ENCODE data around the gene ADARB1. TPM values are rescaled to one million over a fixed set of nuclear protein-coding genes. Genes with fewer than 3 reads are reported as not detected.
A peak's percentile ranks its signal among the peaks of the same experiment; 100 is the strongest.

The ADARB1 gene
- total RNA-seq, 1 donor = 18.4 TPM

GRCh38 chr21:45057886-45058285 lies 16.5 kb upstream of the ADARB1 start:
- Histone ChIP-seq H3K9me3 (ENCODE audit: low read depth, low read length) (no peaks in the 10 kb centered on the region), H3K4me3 (ENCODE audit: low read length) (no peak overlapping the region), H3K4me1 (ENCODE audit: insufficient read depth, low read length) (no peaks in the 10 kb centered on the region), H3K27me3 (ENCODE audit: insufficient read depth, low read length) (no peaks in the 10 kb centered on the region)

- H3K4me1 ChIP-seq (ENCODE audit: insufficient read depth, low read length) = no peaks in the 10 kb centered on the region
- H3K4me3 ChIP-seq (ENCODE audit: low read length) = no peak overlapping the region
- H3K9me3 ChIP-seq (ENCODE audit: low read depth, low read length) = no peaks in the 10 kb centered on the region
- no peaks in the 10 kb centered on the region for H3K27me3 ChIP-seq (ENCODE audit: insufficient read depth, low read length)
These were observed 15.3 kb upstream of the ADARB1 start for GRCh38 chr21:45059121-45059520.

GRCh38 chr21:45060089-45060488 lies 14.3 kb upstream of the ADARB1 start:
- Histone ChIP-seq H3K4me1 (ENCODE audit: insufficient read depth, low read length) (no peaks in the 10 kb centered on the region), H3K27me3 (ENCODE audit: insufficient read depth, low read length) (no peaks in the 10 kb centered on the region), H3K4me3 (ENCODE audit: low read length) (no peak overlapping the region), H3K9me3 (ENCODE audit: low read depth, low read length) (no peaks in the 10 kb centered on the region)

GRCh38 chr21:45060675-45061311 lies 13.6 kb upstream of the ADARB1 start:
- Histone ChIP-seq H3K27me3 (ENCODE audit: insufficient read depth, low read length) (no peaks in the 10 kb centered on the region), H3K4me3 (ENCODE audit: low read length) (no peak overlapping the region), H3K4me1 (ENCODE audit: insufficient read depth, low read length) (no peaks in the 10 kb centered on the region), H3K9me3 (ENCODE audit: low read depth, low read length) (no peaks in the 10 kb centered on the region)

GRCh38 chr21:45064091-45064490 lies 10.3 kb upstream of the ADARB1 start:
- Histone ChIP-seq H3K27me3 (ENCODE audit: insufficient read depth, low read length) (no peaks in the 10 kb centered on the region), H3K4me3 (ENCODE audit: low read length) (no peak overlapping the region)

GRCh38 chr21:45064618-45065399 lies 9.6 kb upstream of the ADARB1 start:
- no peaks in the 10 kb centered on the region for H3K9me3 ChIP-seq (ENCODE audit: low read depth, low read length)
- H3K4me1 ChIP-seq (ENCODE audit: insufficient read depth, low read length) = no peaks in the 10 kb centered on the region
- no peak overlapping the region for H3K4me3 ChIP-seq (ENCODE audit: low read length)
- H3K27me3 ChIP-seq (ENCODE audit: insufficient read depth, low read length) = no peaks in the 10 kb centered on the region

More at GRCh38 chr21:45064091-45064490, 10.3 kb upstream of the ADARB1 start:
- Histone ChIP-seq H3K9me3 (ENCODE audit: low read depth, low read length) (no peaks in the 10 kb centered on the region), H3K4me1 (ENCODE audit: insufficient read depth, low read length) (no peaks in the 10 kb centered on the region)

- Histone ChIP-seq H3K4me1 (ENCODE audit: insufficient read depth, low read length) (no peaks in the 10 kb centered on the region), H3K9me3 (ENCODE audit: low read depth, low read length) (no peaks in the 10 kb centered on the region), H3K4me3 (ENCODE audit: low read length) (no peak overlapping the region), H3K27me3 (ENCODE audit: insufficient read depth, low read length) (no peaks in the 10 kb centered on the region)
These were observed 6.7 kb upstream of the ADARB1 start for GRCh38 chr21:45067462-45068285.

GRCh38 chr21:45069085-45069484 lies 5.3 kb upstream of the ADARB1 start:
- no peaks in the 10 kb centered on the region for H3K27me3 ChIP-seq (ENCODE audit: insufficient read depth, low read length)
- H3K4me3 ChIP-seq (ENCODE audit: low read length) = no peak overlapping the region
- H3K4me1 ChIP-seq (ENCODE audit: insufficient read depth, low read length) = peaks cover 5% of the 10 kb centered on the region
- no peaks in the 10 kb centered on the region for H3K9me3 ChIP-seq (ENCODE audit: low read depth, low read length)

- Histone ChIP-seq H3K27me3 (ENCODE audit: insufficient read depth, low read length) (no peaks in the 10 kb centered on the region), H3K4me3 (ENCODE audit: low read length) (no peak overlapping the region), H3K4me1 (ENCODE audit: insufficient read depth, low read length) (peaks cover 5% of the 10 kb centered on the region), H3K9me3 (ENCODE audit: low read depth, low read length) (no peaks in the 10 kb centered on the region)
These were observed 4.7 kb upstream of the ADARB1 start for GRCh38 chr21:45069711-45070110.

GRCh38 chr21:45071078-45071873 lies 3.1 kb upstream of the ADARB1 start:
- H3K4me1 ChIP-seq (ENCODE audit: insufficient read depth, low read length) = peaks cover 18% of the 10 kb centered on the region
- no peak overlapping the region for H3K4me3 ChIP-seq (ENCODE audit: low read length)
- no peaks in the 10 kb centered on the region for H3K9me3 ChIP-seq (ENCODE audit: low read depth, low read length)
- peaks cover 12% of the 10 kb centered on the region for H3K27me3 ChIP-seq (ENCODE audit: insufficient read depth, low read length)

- peaks cover 12% of the 10 kb centered on the region for H3K27me3 ChIP-seq (ENCODE audit: insufficient read depth, low read length)
These were observed 2.3 kb upstream of the ADARB1 start for GRCh38 chr21:45071874-45072737.

GRCh38 chr21:45072738-45073300 lies 1.6 kb upstream of the ADARB1 start:
- Histone ChIP-seq H3K9me3 (ENCODE audit: low read depth, low read length) (no peaks in the 10 kb centered on the region), H3K4me3 (ENCODE audit: low read length) (no peak overlapping the region), H3K27me3 (ENCODE audit: insufficient read depth, low read length) (peaks cover 12% of the 10 kb centered on the region), H3K4me1 (ENCODE audit: insufficient read depth, low read length) (peaks cover 24% of the 10 kb centered on the region)

More at GRCh38 chr21:45071874-45072737, 2.3 kb upstream of the ADARB1 start:
- peaks cover 23% of the 10 kb centered on the region for H3K4me1 ChIP-seq (ENCODE audit: insufficient read depth, low read length)
- no peak overlapping the region for H3K4me3 ChIP-seq (ENCODE audit: low read length)
- H3K9me3 ChIP-seq (ENCODE audit: low read depth, low read length) = no peaks in the 10 kb centered on the region

- Histone ChIP-seq H3K9me3 (ENCODE audit: low read depth, low read length) (no peaks in the 10 kb centered on the region), H3K27me3 (ENCODE audit: insufficient read depth, low read length) (peaks cover 12% of the 10 kb centered on the region), H3K4me3 (ENCODE audit: low read length) (peak overlapping the region; percentile 16), H3K4me1 (ENCODE audit: insufficient read depth, low read length) (peaks cover 31% of the 10 kb centered on the region)
These were observed 906 bp upstream of the ADARB1 start for GRCh38 chr21:45073301-45074047.

Measured in mononuclear cell (primary cell).